Activated CD4-positive, CD25-positive, alpha-beta regulatory T cell treated with anti-CD3 and anti-CD28 coated beads, Interleukin-2, amount 50 U/mL, for 72 hours (primary cell): Measurements from ENCODE around the gene ZNF512B.
"Not testable (repeated sequence)": the region's sequence is repeated elsewhere in the genome, so short reads cannot be mapped to it uniquely, and the experiment has no call there.

Source experiments
- DNase-seq: peaks from one replicate; pipeline ENCODE4 v3.0.0; 2021

Gene ZNF512B

GRCh38 chr20:63931735-63932134 lies 38.0 kb downstream of the ZNF512B start:
- DNase-seq = no peak

DNA sequence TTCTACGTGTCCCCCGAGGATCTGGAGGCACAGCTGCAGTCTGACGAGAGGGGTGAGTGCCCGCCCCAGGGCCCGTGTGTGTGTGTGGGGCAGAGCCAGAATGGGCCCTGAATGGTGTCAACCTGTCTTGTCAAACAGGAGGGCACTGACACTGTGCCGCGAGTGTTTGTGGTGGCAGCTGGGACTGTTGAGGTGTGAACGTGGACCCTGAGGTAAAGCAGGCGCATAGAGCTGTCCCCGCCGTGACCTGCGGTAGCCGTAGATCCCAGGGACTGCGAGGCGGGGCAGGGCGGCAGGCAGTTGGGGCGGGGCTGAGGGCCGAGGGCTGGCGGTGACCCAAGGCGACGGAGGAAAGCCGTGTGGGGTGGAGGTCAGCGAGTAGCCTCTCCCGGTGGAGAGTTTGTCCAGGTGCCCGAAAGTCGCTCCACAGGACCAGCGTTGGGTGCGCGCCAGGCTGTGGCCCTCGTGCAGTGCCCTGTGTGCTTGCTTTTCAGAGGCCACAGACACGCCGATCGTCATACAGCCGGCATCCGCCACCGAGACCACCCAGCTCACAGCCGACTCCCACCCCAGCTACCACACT lies 38.7 kb downstream of the ZNF512B start:
- DNase-seq = no peak

DNA sequence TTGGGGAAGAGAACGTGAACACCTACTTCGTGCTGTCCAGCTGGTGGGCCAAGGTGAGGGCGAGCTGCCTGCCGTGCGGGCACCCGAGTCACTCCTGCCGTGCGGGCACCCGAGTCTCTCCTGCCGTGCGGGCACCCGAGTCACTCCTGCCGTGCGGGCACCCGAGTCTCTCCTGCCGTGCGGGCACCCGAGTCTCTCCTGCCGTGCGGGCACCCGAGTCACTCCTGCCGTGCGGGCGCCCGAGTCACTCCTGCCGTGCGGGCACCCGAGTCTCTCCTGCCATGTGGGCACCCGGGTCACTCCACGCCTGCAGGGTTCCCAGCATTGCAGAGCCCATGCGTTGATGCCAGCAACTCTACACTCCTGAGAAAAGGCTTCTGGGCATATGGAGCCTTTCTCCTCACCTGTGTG lies 40.3 kb downstream of the ZNF512B start:
- not testable (repeated sequence) for DNase-seq

GRCh38 chr20:63929071-63929470 lies 40.7 kb downstream of the ZNF512B start:
- DNase-seq = no peak

- no peak for DNase-seq
These were observed 43.4 kb downstream of the ZNF512B start for GRCh38 chr20:63926298-63926697.

DNA sequence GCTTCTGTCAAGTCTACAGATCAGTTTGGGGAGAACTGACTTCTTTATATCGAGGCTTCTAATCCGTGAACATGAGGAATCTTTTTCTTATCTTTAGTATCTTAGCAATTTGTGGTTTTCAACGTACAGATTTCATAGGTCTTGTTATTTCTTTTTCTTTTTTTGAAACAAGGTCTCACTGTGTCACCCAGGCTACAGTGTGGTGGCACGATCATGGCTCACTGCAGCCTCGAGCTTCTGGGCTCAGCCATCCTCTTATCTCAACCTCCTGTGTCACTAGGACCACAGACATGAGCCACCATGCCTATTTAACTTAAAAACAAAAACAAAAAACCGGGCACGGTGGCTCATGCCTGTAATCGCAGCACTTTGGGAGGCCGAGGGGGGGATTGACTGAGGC lies 45.5 kb downstream of the ZNF512B start:
- DNase-seq = no peak

DNA sequence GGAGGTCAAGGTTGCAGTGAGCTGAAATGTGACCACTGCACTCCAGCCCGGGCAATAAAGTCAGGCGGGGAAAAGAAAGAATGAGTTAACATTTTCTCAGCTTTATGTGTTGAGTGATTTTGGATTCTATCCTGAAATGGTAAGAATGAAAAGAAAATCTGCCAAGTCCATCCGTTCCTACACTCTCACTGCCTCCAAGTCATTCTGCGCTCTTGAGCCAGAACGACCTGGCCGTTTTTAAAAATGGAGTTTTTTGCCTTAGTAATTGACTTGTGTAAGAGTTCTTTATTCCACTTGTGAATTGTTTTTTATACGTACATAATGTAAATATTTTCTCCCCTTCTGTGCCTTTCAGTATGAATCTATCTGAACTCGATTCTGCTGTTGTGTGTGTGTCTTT lies 46.1 kb downstream of the ZNF512B start:
- DNase-seq = no peak

DNA sequence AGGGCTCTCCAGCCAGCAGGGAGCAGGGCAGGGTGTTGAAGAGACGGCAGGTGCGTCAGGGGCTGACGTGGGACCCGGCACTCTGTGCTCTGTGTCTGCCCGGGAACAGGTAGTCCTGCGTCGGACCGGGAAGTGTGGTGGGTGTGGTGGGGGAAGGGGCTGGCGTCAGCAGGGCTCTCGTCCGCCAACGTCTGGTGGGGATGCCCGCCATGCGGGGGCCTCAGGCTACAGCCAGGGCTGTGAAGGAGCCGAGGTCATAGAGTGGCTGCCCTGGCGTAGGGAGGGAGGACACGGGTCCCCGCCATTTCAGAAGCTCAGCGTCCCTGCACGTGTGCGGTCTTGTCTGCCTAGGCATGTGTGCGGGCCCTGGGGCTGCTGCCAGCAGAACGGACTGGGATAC lies 49.5 kb downstream of the ZNF512B start:
- no peak for DNase-seq

GRCh38 chr20:63919130-63919529 lies 50.6 kb downstream of the ZNF512B start:
- no peak for DNase-seq

DNA sequence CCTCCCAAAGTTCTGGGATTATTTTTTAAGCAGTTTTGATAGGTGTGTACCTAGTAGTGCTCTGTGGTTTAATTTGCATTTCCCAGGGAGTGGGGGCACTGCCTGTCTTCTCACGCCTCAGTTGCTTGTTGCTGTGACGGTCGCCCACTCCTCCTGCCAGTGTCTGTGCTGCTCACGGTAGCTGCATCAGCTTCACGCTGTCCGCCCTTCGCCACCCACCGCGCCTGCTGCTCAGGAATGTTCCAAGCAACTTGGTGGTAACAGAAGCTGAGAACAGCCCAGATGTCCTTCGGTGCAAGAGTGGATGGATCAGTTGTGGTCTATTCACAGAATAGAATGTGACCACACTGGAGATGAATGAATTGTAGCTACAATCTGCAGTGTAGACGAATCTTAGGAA lies 51.9 kb downstream of the ZNF512B start:
- DNase-seq = no peak

DNA sequence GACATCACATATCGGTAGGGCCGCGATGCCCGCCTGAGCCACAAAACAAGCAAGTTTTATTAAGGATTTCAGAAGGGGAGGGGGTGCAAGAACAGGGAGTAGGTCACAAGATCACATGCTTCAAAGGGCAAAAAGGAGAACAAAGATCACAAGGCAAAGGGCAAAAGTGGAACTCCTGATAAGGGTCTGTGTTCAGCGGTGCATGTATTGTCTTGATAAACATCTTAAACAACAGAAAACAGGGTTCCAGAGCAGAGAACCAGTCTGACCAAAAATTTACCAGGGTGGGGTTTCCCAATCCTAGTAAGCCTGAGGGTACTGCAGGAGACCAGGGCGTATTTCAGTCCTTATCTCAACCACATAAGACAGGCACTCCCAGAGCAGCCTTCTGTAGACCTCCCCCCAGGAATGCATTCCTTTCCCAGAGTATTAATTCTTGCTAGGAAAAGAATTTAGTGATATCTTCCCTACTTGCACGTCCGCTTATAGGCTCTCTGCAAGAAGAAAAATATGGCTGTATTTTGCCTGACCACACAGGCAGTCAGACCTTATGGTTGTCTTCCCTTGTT lies 53.3 kb downstream of the ZNF512B start:
- DNase-seq = not testable (repeated sequence)

DNA sequence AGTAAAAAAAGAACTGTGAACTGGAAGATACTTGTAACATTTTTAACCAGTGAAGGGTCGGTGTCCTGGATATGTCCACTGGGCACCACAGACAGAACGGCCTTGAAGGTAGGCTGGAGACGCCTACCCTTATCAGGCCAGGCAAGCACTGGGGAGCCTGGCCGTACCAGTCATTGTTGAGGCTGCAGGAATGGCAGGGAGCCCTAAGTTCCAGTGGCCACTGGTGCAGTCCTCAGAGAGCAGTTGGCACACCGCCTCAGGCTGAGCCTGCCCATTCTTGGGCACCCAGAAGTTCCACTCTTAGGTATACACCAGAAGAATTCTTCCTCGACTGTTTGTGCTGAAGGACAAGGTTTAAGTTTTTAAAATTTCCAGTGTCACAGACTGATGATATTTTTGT lies 54.3 kb downstream of the ZNF512B start:
- no peak for DNase-seq

DNA sequence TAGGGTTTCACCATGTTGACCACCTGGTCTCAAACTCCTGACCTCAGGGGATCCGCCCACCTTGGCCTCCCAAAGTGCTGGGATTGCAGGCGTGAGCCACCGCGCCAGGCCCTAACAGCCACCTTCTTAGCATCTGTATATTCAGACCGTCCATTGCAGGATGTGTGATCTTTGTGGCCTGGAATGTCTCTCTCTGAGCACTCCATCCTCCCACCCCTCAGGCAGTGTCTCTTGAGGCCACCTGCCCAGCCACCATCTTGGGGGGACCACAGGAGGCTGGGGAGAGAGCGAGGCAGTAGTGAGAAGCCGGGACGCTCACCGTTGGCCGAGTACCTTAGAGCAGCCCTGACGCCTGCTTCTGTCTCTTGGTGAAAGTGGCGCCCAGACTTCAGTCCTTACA lies 56.0 kb downstream of the ZNF512B start:
- no peak for DNase-seq

- DNase-seq = no peak
These were observed 58.6 kb downstream of the ZNF512B start for GRCh38 chr20:63911176-63911575.

DNA sequence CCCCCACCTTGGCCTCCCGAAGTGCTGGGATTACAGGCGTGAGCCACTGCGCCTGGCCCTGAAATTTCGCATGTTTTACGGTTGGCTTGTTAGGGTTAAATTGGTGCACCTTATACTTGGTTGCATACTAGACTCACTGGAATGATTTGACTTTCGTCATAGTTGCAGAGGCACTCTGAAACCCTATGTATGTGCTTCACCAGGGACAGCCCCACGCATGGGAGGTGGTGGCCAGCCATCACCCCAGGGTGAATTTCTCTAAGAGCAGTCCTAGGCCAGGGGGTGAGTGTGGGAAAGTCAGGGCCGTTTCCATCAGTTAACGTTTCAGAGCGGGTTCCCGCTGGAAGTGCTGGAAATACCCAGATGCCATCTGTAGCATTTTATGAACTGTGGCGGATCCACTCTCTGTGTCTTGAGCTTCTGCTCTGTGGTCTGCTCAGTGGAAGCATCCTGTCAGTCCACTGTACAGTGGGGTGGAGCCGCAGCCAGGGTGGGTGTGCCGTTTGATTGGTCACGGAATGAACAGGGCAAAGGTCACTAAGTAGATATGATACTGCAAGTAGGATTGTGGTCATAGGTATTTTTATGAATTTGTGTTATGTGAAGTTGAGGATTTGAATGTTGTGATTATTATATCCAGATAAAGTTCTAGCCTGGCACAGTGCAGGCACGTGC lies 61.6 kb downstream of the ZNF512B start:
- DNase-seq = no peak
